GM21576 (cell line): ENCODE data around the gene SIPA1L3.
"Not testable (repeated sequence)": the region's sequence is repeated elsewhere in the genome, so short reads cannot be mapped to it uniquely, and the experiment has no call there.

ENCODE experiments used
- ATAC-seq: cut with Tn5 transposase; IDR thresholded peaks from one replicate; pipeline ENCODE4 v1.9.1; 2021; ENCODE audit warnings: mild to moderate bottlenecking, moderate library complexity; ENCODE audit not compliant: unreplicated experiment

SIPA1L3 gene

GRCh38 chr19:37906869-37907734, at the start of gene SIPA1L3:
SIPA1L3 (plus strand) TSS chr19:37907208; CDS start chr19:38081566, 174,358 bp downstream.
- peak; percentile 73 for ATAC-seq

GRCh38 chr19:37864501-37864900, 42.5 kb upstream of the SIPA1L3 start:
- no peak for ATAC-seq

- not testable (repeated sequence) for ATAC-seq
Observed at GRCh38 chr19:37865930-37866329, 41.1 kb upstream of the SIPA1L3 start.

GRCh38 chr19:37867831-37868230, 39.2 kb upstream of the SIPA1L3 start:
- no peak for ATAC-seq

- no peak for ATAC-seq
Observed at GRCh38 chr19:37869766-37870340, 37.2 kb upstream of the SIPA1L3 start.

- no peak for ATAC-seq
Observed at GRCh38 chr19:37872383-37872782, 34.6 kb upstream of the SIPA1L3 start.

- no peak for ATAC-seq
Observed at GRCh38 chr19:37874784-37875183, 32.2 kb upstream of the SIPA1L3 start.

- no peak for ATAC-seq
Observed at GRCh38 chr19:37876032-37876431, 31.0 kb upstream of the SIPA1L3 start.

- no peak for ATAC-seq
Observed at GRCh38 chr19:37877147-37877546, 29.9 kb upstream of the SIPA1L3 start.

GRCh38 chr19:37885392-37885791, 21.6 kb upstream of the SIPA1L3 start:
- no peak for ATAC-seq

- ATAC-seq = no peak
Observed at GRCh38 chr19:37886571-37886970, 20.4 kb upstream of the SIPA1L3 start.

- no peak for ATAC-seq
Observed at GRCh38 chr19:37893845-37894575, 13.0 kb upstream of the SIPA1L3 start.

GRCh38 chr19:37896180-37896579, 10.8 kb upstream of the SIPA1L3 start:
- no peak for ATAC-seq

- ATAC-seq = no peak
Observed at GRCh38 chr19:37899453-37899852, 7.6 kb upstream of the SIPA1L3 start.

- no peak for ATAC-seq
Observed at GRCh38 chr19:37899966-37900365, 7.0 kb upstream of the SIPA1L3 start.

GRCh38 chr19:37902668-37903067, 4.3 kb upstream of the SIPA1L3 start:
- no peak for ATAC-seq

- ATAC-seq = no peak
Observed at GRCh38 chr19:37903096-37903495, 3.9 kb upstream of the SIPA1L3 start.

- ATAC-seq = peak; percentile 19
Observed at GRCh38 chr19:37905946-37906868, 801 bp upstream of the SIPA1L3 start, which contains the start of gene WDR87. WDR87 (minus strand) TSS chr19:37906594; CDS start chr19:37898239, 8,355 bp downstream.

- ATAC-seq = no peak
Observed at GRCh38 chr19:37907735-37908455, 887 bp downstream of the SIPA1L3 start.
